HG02623 (cell line): ENCODE data around the gene MGAT3.

Source experiments
- ATAC-seq: cut with Tn5 transposase; IDR thresholded peaks from one replicate; pipeline ENCODE4 v1.9.1; 2021; ENCODE audit warnings: moderate library complexity; ENCODE audit not compliant: unreplicated experiment

MGAT3 gene

GRCh38 chr22:39469681-39470450 is 13.1 kb downstream of the MGAT3 start:
- ATAC-seq: no peak

GRCh38 chr22:39470451-39471291 is 13.9 kb downstream of the MGAT3 start:
- ATAC-seq: no peak

- peak; percentile 49 for ATAC-seq
Measured at GRCh38 chr22:39471381-39472141, 14.7 kb downstream of the MGAT3 start.

- no peak for ATAC-seq
Measured at GRCh38 chr22:39472570-39473556, 16.1 kb downstream of the MGAT3 start.

GRCh38 chr22:39473851-39474250 is 17.0 kb downstream of the MGAT3 start:
- no peak for ATAC-seq

- ATAC-seq: no peak
Measured at GRCh38 chr22:39474351-39475111, 17.7 kb downstream of the MGAT3 start.

- no peak for ATAC-seq
Measured at GRCh38 chr22:39475337-39475736, 18.5 kb downstream of the MGAT3 start.

- no peak for ATAC-seq
Measured at GRCh38 chr22:39475902-39476301, 19.1 kb downstream of the MGAT3 start.

- ATAC-seq: no peak
Measured at GRCh38 chr22:39476664-39477063, 19.9 kb downstream of the MGAT3 start.

- ATAC-seq: no peak
Measured at GRCh38 chr22:39477542-39477941, 20.7 kb downstream of the MGAT3 start.

GRCh38 chr22:39478441-39478850 is 21.6 kb downstream of the MGAT3 start:
- ATAC-seq: no peak

GRCh38 chr22:39479254-39479653 is 22.4 kb downstream of the MGAT3 start:
- no peak for ATAC-seq

GRCh38 chr22:39480557-39480956 is 23.7 kb downstream of the MGAT3 start:
- no peak for ATAC-seq

- no peak for ATAC-seq
Measured at GRCh38 chr22:39481054-39481453, 24.2 kb downstream of the MGAT3 start.

- no peak for ATAC-seq
Measured at GRCh38 chr22:39481595-39481994, 24.8 kb downstream of the MGAT3 start.

GRCh38 chr22:39482768-39483167 is 26.0 kb downstream of the MGAT3 start:
- ATAC-seq: no peak

GRCh38 chr22:39486951-39487825 is 30.4 kb downstream of the MGAT3 start:
- ATAC-seq: no peak

- ATAC-seq: no peak
Measured at GRCh38 chr22:39487826-39488520, 31.2 kb downstream of the MGAT3 start.
